Testis (tissue), 2 donors: ENCODE results near the gene RNF222.

Experiments used
- POLR2A ChIP-seq: fragments of 450-650 bp; IDR thresholded peaks from one replicate; pipeline ENCODE4 v1.6.1; 2017; ENCODE audit warnings: antibody characterized with exemption, mild to moderate bottlenecking, moderate library complexity
- TF ChIP-seq, protein P1 (sequence below), 3 experiments: fragments of 450-650 bp in 2 of 3; fragments of 200-600 bp in 1 of 3; sonication (generic) in 1 of 3; IDR thresholded peaks; one replicate each; pipeline ENCODE4 v1.5.1; 2016 to 2019; ENCODE audit warnings: antibody characterized with exemption in 3 of 3, mild to moderate bottlenecking in 2 of 3, moderate library complexity in 1 of 3

DNA sequence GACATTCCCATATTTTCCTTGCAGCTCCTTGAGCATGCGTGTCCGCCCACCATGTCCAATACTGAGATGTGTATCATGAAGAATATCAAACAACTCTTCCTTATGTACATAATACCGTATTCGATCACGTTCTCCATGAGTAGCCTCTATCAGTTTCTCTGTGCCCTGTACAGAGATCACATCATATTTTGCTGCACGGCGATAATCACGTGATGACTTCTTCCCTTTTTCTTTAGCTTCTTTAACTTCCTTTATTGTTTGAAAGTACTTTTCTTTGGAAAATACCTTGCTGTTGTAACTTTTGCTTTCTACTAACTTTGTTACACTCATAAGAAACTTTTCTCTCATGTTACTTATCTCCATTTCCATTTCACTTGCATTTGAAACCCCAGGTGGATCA is 27.7 kb downstream of the RNF222 start:
- TF ChIP-seq, protein P1, sequence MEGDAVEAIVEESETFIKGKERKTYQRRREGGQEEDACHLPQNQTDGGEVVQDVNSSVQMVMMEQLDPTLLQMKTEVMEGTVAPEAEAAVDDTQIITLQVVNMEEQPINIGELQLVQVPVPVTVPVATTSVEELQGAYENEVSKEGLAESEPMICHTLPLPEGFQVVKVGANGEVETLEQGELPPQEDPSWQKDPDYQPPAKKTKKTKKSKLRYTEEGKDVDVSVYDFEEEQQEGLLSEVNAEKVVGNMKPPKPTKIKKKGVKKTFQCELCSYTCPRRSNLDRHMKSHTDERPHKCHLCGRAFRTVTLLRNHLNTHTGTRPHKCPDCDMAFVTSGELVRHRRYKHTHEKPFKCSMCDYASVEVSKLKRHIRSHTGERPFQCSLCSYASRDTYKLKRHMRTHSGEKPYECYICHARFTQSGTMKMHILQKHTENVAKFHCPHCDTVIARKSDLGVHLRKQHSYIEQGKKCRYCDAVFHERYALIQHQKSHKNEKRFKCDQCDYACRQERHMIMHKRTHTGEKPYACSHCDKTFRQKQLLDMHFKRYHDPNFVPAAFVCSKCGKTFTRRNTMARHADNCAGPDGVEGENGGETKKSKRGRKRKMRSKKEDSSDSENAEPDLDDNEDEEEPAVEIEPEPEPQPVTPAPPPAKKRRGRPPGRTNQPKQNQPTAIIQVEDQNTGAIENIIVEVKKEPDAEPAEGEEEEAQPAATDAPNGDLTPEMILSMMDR (IDR thresholded peaks at IDR 0.05), result no peak
- no peak for TF ChIP-seq POLR2A
